Measurements from ENCODE around the gene TNNI2. TPM values are rescaled to one million over a fixed set of nuclear protein-coding genes. Genes with fewer than 3 reads are reported as not detected.

Gene TNNI2
- total and polyA plus RNA-seq, 10 of the 15 experiments (the other 5 are each of a cell fraction or from before 2014, with no cell fraction given) = 0.14 to 0.79 (median 0.37) TPM; not detected in 4

GRCh38 chr11:1822648-1823375, 16.0 kb upstream of the TNNI2 start:
- no peak overlapping the region for H3K27ac ChIP-seq (ENCODE audit: control insufficient read depth, insufficient read depth)
- H3K27me3 ChIP-seq (replicated peaks in 1 of 2; ENCODE audit: control insufficient read depth in 2 of 2, insufficient read depth in 2 of 2, low read length in 1 of 2) = peaks cover 0 to 2% of the 10 kb centered on the region in 2 experiments; a peak in 2 of 4 replicates
- H3K9me3 ChIP-seq (replicated peaks; ENCODE audit: control insufficient read depth, insufficient read depth, low read length) = no peaks in the 10 kb centered on the region; the same call in 2 of the 3 replicates
- H3K36me3 ChIP-seq (ENCODE audit: control insufficient read depth in 2 of 2, insufficient read depth in 2 of 2, low read length in 1 of 2) = no peaks in the 10 kb centered on the region
- no peaks in the 10 kb centered on the region for H3K79me2 ChIP-seq (ENCODE audit: control insufficient read depth, insufficient read depth, low read length)
- ChIA-PET RAD21 (ENCODE audit: unreplicated experiment) (interaction anchor here (1.2 kb wide), 1 partner anchor 178 kb away, joined by 3 read pairs; no protein-coding TSS in a partner anchor), SMC1A (ENCODE audit: uncharacterized antibody, unreplicated experiment) (interaction anchor here (1.2 to 1.6 kb wide), 2 partner anchors 10 to 130 kb away, joined by 3 to 4 read pairs; no protein-coding TSS in a partner anchor), POLR2A (no interaction called here), CTCF (interaction anchor here (1.6 kb wide), 1 partner anchor 179 kb away, joined by 4 read pairs; no protein-coding TSS in a partner anchor)
- FAIRE-seq = no peak
- H3K4me3 ChIP-seq = no peak overlapping the region
- in situ Hi-C loops (cut with MboI) = loop anchor here (5.0 kb wide), 2 partner anchors 126 to 329 kb away; partner anchors contain the start of gene KRTAP5-6
- WGBS (ENCODE audit: insufficient coverage, insufficient replicate concordance, low lambda C conversion rate, missing lambda C conversion rate) = 14% methylated on average over 8 of the region's 8 CpGs
- no TSS peak for BruUV-seq (replicated peaks)
- ATAC-seq = no peak
- intact Hi-C loops (cut with micrococcal nuclease; ENCODE audit: unreplicated experiment) = no loop called here
- H3K4me1 ChIP-seq (ENCODE audit: control insufficient read depth, insufficient read depth, low read length) = no peaks in the 10 kb centered on the region
- H3K9ac ChIP-seq (ENCODE audit: control insufficient read depth, insufficient read depth, low read length) = no peak overlapping the region
- H4K20me1 ChIP-seq (ENCODE audit: control insufficient read depth, insufficient read depth) = no peaks in the 10 kb centered on the region
- DNase-seq (ENCODE audit: low read depth, low spot score) = no peak
- no peak overlapping the region for H2AFZ ChIP-seq (ENCODE audit: control insufficient read depth, low read depth, low read length)
- H3K4me2 ChIP-seq (ENCODE audit: control insufficient read depth, insufficient read depth) = no peak overlapping the region
- no peak for TF ChIP-seq PML (IDR thresholded peaks at IDR 0.05; ENCODE audit: low read length)
- TF ChIP-seq YBX1 (IDR thresholded peaks at IDR 0.05) = no peak
- TF ChIP-seq CEBPZ (IDR thresholded peaks at IDR 0.05; ENCODE audit: low read depth, low read length) = no peak
- TF ChIP-seq RELA (IDR thresholded peaks at IDR 0.05; ENCODE audit: borderline replicate concordance, partially characterized antibody) = no peak
- TF ChIP-seq BACH1 (IDR thresholded peaks at IDR 0.05; ENCODE audit: borderline replicate concordance) = no peak
- TF ChIP-seq, protein P1, sequence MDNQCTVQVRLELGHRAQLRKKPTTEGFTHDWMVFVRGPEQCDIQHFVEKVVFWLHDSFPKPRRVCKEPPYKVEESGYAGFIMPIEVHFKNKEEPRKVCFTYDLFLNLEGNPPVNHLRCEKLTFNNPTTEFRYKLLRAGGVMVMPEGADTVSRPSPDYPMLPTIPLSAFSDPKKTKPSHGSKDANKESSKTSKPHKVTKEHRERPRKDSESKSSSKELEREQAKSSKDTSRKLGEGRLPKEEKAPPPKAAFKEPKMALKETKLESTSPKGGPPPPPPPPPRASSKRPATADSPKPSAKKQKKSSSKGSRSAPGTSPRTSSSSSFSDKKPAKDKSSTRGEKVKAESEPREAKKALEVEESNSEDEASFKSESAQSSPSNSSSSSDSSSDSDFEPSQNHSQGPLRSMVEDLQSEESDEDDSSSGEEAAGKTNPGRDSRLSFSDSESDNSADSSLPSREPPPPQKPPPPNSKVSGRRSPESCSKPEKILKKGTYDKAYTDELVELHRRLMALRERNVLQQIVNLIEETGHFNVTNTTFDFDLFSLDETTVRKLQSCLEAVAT (IDR thresholded peaks at IDR 0.05) = no peak
- TF ChIP-seq TBL1XR1 (IDR thresholded peaks at IDR 0.05; ENCODE audit: low read depth, low read length) = no peak
- no peak for TF ChIP-seq CHD2 (IDR thresholded peaks at IDR 0.05; ENCODE audit: borderline replicate concordance, low read depth, low read length)
- TF ChIP-seq ZZZ3 (IDR thresholded peaks at IDR 0.05; ENCODE audit: control insufficient read depth, insufficient read length, low read depth) = no peak
- TF ChIP-seq HCFC1 (IDR thresholded peaks at IDR 0.05; ENCODE audit: low read length) = no peak
- TF ChIP-seq USF1 (IDR thresholded peaks at IDR 0.05; ENCODE audit: borderline replicate concordance, extremely low read length, insufficient read depth, low read depth, low read length) = no peak
- TF ChIP-seq ASH2L (IDR thresholded peaks at IDR 0.05; ENCODE audit: borderline replicate concordance, low read depth) = no peak
- no peak for TF ChIP-seq POLR2AphosphoS2 (IDR thresholded peaks at IDR 0.05; ENCODE audit: low read depth, low read length)
- TF ChIP-seq RUNX3 (IDR thresholded peaks at IDR 0.05; ENCODE audit: low read length) = no peak
- no peak for TF ChIP-seq GABPA (IDR thresholded peaks at IDR 0.05; ENCODE audit: low read depth)
